Stimulated activated CD8-positive, alpha-beta memory T cell treated with anti-CD3 and anti-CD28 coated beads, Interleukin-7, amount 100 ng/mL, for 24 hours (primary cell): Measurements from ENCODE around the gene LRIG2.
"Not testable (repeated sequence)": the region's sequence is repeated elsewhere in the genome, so short reads cannot be mapped to it uniquely, and the experiment has no call there.

Experiments used
- DNase-seq: peaks from one replicate; pipeline ENCODE4 v3.0.0-alpha.2; 2020; ENCODE audit warnings: low read depth

The LRIG2 gene

GRCh38 chr1:113063456-113063855 is 9.5 kb upstream of the LRIG2 start:
- DNase-seq, result not testable (repeated sequence)

- DNase-seq, result no peak
These were observed 749 bp upstream of the LRIG2 start for GRCh38 chr1:113072141-113072756.

DNA sequence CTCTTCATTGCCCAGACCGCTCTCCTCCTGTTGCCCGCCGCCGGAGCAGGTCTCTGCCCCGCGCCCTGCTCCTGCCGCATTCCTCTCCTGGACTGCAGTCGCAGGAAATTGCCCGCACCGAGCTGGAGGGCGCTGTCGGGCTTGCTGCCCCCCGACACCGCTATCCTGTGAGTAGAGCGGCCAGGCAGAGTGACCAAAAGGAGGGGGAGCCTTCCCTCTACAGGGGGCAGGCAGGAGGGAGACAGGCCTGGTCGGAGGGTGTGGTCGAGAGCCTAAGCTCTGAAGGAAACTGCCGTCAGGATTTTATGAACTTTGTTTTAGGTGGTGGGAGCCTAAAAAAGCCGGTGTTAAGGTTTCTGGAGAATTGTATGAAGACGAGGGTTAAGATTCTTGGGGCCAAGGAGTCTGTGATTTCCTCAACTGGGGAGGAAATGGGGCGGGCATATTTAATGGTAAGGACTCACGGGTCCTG is 517 bp downstream of the LRIG2 start:
- no peak for DNase-seq

GRCh38 chr1:113074237-113074636 is 1.2 kb downstream of the LRIG2 start:
- no peak for DNase-seq

DNA sequence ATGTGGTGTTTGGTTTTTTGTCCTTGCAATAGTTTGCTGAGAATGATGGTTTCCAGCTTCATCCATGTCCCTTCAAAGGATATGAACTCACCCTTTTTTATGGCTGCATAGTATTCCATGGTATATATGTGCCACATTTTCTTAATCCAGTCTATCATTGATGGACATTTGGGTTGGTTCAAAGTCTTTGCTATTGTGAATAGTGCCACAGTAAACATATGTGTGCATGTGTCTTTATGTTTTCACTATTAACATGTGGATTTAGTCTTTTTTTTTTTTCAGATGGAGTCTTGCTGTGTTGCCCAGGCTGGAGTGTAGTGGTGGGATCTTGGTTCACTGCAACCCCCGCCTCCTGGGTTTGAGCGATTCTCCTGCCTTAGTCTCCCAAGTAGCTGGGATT is 5.0 kb downstream of the LRIG2 start:
- not testable (repeated sequence) for DNase-seq

- no peak for DNase-seq
These were observed 13.5 kb downstream of the LRIG2 start for GRCh38 chr1:113086541-113086940.

GRCh38 chr1:113088972-113089371 is 16.0 kb downstream of the LRIG2 start:
- no peak for DNase-seq

GRCh38 chr1:113090051-113090450 is 17.1 kb downstream of the LRIG2 start:
- DNase-seq, result no peak

DNA sequence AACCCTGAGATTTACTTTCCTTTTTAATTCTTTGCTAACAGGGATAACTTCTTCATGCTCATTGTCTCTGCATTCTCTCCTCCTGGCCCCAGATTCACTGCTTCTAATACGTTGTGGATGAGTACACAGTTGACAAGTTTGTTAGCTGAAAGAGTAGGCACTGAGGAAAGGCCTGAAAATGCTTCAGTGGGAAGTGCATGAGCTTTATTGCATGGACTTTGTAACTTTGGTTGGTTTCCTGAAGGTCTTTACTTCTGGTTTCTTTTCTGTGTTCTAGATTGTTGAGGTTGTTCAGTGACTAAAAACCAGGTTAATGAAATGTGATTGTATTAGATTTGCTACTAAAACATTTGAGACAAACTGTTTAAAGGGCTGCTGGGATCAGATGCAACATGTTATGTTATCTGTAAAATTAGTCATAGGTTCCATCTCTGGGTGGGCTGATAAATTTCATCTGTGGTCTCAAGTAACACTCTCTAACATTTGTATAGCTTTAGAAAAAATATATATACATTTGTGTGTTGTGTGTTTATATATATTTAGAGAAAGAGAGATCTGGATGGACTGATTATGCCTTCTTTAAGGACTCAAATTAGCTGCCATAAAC is 19.1 kb downstream of the LRIG2 start:
- no peak for DNase-seq

- DNase-seq, result no peak
These were observed 21.5 kb downstream of the LRIG2 start for GRCh38 chr1:113094506-113094905.

DNA sequence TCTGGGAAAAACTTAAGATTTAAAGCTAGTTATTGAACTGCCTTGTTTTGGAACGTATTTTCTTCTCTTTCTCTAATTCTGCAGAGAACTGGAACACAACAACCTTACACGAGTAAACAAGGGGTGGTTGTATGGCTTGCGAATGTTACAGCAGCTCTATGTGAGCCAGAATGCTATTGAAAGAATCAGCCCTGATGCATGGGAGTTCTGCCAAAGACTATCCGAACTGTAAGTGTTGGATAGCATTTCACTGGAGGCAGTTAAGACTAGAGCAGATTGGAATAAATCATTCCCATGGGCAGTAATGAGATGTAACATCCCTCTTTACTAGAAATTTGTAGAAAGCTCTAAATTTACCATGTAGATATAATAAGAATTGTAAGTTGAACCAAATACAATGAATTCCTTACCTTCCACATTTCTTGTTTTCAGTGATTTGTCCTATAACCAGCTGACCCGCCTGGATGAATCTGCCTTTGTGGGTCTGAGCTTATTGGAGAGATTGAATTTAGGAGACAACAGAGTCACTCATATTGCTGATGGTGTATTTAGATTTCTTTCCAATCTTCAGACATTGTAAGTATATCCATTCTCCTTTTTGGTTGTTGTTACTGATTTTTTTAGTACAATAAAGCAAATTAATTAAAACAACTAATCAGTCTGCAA is 22.9 kb downstream of the LRIG2 start:
- DNase-seq, result no peak

DNA sequence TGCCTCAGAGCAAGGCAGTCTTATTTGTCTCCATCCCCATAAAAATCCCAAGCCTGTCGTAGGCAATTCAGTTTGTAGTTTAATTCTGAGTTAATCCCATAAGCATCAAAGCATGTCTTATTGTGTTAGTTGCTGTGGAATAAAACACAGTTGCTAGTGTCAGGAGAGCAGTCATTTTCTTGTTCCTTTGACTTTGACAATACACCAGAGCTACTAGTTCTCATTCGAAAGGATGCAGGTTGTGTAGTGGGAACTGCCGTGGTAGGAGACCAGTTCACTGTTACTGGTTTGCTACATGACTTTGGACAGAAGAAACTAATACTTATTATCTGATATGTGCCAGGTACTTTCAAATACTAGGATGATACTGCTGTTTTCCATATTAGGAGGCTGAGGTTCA is 23.5 kb downstream of the LRIG2 start:
- no peak for DNase-seq

DNA sequence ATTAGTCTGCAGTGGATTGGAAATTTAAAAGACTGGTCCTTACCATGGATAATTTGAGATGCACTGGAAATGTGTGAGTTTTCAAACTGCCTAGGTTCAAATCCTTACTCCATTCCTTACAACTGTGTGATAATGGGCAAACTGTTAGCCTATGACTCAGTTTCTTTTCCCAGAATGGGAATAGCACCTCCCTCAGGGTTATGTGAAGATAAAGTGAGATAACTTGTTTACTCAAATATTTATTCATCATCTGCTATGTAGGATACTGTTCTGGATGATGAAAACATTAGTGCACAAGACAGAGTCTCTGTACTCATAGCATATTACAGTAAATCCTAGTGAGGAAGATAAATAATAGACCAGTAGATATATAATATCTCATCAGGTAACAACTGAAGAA is 28.6 kb downstream of the LRIG2 start:
- DNase-seq, result no peak

- DNase-seq, result no peak
These were observed 30.1 kb downstream of the LRIG2 start for GRCh38 chr1:113103048-113103447.

DNA sequence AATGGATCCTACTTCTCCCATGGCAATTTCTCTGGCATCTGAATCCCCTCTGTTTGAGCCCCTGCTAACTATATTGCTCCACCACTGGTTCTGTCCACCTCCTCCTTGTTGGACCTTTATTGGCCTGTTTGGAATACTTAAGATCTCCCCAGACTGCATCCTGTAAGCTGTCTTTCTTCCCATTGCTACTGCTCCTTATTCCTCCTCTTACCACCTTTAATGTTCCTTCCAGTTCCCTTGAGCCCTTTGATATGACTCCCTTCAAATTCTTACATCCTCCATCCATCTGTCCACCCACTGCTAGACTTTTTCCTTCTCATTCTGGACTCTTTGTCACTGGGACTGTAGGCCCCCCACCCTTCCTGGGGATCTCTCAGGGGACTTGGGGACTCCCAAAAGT is 31.0 kb downstream of the LRIG2 start:
- no peak for DNase-seq

- no peak for DNase-seq
These were observed 33.9 kb downstream of the LRIG2 start for GRCh38 chr1:113106910-113107309.

DNA sequence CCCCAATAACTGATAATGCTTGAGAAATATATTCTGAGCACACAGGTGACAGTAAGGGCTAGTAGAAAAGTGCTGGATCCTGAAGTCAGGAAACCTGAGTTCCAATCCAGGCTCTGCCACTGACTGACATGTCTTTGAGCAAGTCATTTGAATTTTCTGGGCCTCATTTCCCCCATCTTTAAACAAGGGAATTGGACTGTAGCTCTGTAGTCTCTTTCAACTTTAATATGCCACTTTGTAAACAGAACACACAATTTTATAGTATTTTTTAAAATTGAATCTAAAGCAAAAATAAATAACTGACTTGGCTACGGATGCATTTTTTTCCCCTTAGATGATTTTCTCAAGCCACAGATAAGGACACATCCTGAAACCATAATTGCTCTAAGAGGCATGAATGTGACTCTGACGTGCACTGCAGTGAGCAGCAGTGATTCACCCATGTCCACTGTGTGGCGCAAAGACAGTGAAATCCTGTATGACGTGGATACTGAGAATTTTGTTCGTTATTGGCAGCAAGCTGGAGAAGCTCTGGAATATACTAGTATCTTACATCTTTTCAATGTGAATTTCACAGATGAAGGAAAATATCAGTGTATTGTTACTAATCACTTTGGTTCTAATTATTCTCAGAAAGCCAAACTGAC is 37.0 kb downstream of the LRIG2 start:
- no peak for DNase-seq

GRCh38 chr1:113118266-113118665 is 45.3 kb downstream of the LRIG2 start:
- no peak for DNase-seq

- DNase-seq, result no peak
These were observed 50.7 kb downstream of the LRIG2 start for GRCh38 chr1:113123737-113124136.

DNA sequence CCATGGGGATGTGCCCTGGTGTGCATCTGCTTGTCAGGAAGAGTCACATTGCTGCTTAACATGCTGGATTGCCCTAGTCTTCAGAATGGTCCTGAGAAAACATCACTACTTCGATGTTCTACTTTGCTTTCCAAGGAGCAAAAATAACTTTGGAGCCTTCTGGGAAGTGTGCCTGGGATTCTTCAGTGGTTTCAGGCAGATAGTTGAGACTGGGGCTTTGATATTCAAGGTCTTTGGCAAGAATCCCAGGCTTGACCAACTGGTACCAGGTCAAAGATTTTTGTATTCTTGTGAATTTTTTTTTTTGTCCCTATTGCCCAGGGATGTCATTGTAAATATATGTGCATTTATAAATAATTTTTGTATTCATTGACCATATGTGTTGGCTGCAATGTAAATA is 51.4 kb downstream of the LRIG2 start:
- DNase-seq, result no peak

DNA sequence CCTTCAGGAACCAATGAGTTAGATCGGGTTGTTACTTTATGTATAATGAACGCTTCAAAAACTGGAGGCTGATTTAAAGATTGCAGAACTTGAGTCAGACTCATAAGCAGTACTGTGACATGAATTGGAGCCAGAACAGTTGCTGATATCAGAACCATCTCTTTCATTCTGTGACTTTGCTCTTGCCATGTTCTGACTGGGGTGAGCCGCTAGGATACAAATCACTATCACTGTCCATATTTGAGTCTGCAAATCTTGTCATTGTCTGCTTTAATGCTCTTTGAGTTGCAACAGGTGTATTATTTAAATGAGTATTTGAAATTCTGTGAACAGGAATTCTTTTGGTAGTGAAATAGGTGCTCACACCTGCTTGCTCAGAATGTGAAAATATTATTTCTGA is 52.5 kb downstream of the LRIG2 start:
- DNase-seq, result no peak

DNA sequence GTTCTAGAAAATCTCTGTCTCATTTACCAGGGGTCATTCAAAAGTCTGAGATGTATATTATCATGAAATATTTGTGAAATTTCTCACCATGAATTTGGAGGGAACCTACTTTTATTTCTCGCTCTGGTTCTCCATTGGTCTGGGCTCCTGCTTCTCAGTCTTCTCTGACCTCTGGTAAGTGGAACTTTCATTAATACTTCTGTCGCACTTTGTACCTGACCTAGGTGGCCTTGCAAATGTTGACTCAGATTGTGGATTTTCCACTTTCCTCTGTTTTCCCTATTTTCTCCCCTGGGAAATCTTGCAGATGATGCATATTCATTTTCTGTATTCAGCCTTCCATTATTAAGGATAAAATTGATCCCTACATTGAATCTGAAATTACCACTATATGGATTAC is 53.2 kb downstream of the LRIG2 start:
- no peak for DNase-seq

- DNase-seq, result no peak
These were observed 55.1 kb downstream of the LRIG2 start for GRCh38 chr1:113128116-113128515.
